ENCODE results near the gene HBG1. TPM values are rescaled to one million over a fixed set of nuclear protein-coding genes. Genes with fewer than 3 reads are reported as not detected.
"Not testable (repeated sequence)": the region's sequence is repeated elsewhere in the genome, so short reads cannot be mapped to it uniquely, and the experiment has no call there.

The HBG1 gene
- total RNA-seq, 1 donor from 2014 or later: not detected

DNA sequence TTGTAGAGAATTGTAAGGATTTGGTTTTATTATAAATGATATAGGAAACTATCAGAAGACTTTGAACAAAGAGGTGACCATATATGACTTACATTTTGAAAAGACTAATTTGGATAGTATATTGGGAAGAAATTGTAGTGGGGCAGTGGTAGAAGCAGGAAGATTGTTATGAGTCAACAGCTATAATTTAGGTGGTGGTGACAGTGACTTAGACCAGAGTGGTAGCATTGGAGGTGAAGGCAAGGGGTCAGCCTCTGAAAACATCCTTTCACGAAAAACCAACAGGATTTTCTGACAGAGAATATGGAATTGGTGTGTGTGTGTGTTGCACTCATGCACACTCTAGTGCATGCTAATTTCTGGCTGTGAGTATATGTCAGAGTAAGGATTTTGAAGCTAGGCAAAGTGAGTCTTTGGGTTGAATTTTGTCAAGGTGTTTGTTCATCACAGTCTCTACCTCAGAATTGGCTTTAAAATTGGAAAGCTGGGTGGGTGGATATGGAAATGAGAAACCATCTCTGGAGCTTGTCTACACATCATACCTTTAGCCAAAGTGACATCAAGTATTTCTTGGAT is 28.2 kb upstream of the HBG1 start:
- no peak for DNase-seq (ENCODE audit: low spot score)

DNA sequence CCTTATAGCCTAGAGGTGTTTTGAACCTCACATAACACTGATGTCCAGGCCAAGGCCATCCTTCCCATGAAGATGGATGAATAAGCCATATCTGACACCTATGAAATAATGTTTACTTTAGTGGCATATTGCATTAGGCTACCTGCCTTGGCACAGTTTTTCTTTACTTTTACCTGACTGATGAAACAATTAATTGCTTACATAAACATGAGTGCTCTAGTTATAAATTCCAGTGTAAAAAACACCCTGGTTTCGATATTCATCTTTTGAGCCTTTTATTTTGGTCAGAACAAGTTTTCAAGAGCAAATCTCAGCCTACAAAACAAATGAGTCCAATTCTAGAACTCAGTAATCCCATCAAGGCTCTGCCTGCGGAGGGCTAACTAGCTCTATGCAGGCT is 27.0 kb upstream of the HBG1 start:
- no peak for DNase-seq (ENCODE audit: low spot score)

DNA sequence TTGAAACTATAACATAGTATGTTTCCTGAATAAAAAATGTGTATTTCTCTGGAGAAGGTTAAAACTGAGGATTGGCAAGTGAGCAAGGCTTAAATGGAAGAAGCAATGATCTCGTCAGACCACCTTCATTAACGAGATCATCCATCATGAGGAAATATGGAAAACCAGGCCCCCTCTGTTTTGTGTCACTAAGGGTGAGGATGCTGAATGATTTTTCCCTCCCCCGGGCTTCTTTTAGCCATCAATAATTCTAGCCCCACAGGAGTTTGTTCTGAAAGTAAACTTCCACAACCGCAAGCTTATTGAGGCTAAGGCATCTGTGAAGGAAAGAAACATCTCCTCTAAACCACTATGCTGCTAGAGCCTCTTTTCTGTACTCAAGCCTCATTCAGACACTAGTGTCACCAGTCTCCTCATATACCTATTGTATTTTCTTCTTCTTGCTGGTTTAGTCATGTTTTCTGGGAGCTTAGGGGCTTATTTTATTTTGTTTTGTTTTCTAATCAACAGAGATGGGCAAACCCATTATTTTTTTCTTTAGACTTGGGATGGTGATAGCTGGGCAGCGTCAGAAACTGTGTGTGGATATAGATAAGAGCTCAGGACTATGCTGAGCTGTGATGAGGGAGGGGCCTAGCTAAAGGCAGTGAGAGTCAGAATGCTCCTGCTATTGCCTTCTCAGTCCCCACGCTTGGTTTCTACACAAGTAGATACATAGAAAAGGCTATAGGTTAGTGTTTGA is 25.9 kb upstream of the HBG1 start:
- DNase-seq (ENCODE audit: low spot score): no peak

DNA sequence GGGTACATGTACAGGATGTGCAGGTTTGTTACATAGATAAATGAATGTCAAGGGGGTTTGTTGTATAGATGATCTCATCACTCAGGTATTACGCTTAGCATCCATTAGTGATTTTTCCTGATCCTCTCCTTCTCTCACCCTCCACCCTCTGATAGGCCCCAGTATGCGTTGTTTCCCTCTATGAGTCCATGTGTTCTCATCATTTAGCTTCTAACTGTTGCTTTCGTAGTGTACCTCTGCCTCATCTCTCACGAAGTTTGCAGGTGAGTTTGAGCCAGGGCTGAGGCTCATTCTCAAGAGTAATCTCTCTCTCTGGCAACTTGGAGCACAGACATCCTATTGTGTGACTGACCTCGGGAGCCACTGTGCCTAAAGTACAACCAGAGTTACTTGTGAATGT is 24.7 kb upstream of the HBG1 start:
- no peak for DNase-seq (ENCODE audit: low spot score)

DNA sequence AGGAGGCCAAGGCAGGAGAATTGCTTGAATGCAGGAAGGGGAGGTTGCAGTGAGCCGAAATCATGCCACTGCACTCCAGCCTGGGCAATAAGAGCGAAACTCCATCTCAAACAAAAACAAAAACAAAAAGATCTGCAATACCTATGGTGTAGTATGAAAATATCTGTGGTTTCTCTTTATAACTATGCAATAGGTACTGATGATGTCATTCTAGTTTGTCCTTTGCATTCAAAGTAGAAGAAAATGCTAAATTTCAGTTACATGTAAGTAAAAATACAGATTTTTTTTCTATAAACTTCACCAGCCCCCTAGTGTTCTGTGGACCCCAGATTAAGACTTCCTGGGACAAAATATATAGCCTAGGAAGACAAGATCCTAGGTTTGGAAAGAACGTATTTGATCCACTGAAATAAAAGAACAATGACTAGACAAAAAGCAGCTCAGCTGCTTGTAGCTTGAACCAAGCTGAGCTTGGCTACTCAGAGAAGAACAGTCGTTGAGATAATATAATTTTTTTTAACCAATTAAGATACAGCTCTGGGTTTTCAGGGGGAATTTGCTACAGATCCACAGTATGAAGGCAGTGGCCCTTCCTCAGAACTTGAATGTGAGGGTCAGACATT is 22.8 kb upstream of the HBG1 start:
- no peak for DNase-seq (ENCODE audit: low spot score)

DNA sequence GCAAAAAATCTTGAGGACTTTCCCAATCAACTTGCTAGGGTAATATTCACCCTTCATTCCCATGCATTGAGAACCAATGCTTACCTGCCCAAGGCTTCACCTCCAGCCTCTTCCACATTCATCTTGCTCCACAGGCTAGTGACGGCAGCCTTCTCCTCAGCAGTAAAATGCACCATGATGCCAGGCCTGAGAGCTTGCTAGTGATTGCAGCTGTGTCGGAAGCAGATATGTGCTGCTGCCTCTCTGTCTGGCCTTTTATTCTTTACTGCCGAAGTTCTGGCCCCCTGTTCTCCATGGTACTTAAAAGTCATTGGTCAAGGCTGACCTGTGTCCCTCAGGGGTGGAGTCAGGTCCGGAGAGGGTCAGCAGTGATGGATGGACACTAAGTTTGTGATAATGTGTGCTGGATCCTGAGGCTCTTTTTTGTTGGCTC is 20.1 kb upstream of the HBG1 start, which contains the start of gene HBE1:
TSS of gene HBE1 (minus strand) at position 231 of the 433 bp plus-strand sequence. CDS start at position 176, 55 bp downstream.
- no peak for DNase-seq (ENCODE audit: low spot score)

DNA sequence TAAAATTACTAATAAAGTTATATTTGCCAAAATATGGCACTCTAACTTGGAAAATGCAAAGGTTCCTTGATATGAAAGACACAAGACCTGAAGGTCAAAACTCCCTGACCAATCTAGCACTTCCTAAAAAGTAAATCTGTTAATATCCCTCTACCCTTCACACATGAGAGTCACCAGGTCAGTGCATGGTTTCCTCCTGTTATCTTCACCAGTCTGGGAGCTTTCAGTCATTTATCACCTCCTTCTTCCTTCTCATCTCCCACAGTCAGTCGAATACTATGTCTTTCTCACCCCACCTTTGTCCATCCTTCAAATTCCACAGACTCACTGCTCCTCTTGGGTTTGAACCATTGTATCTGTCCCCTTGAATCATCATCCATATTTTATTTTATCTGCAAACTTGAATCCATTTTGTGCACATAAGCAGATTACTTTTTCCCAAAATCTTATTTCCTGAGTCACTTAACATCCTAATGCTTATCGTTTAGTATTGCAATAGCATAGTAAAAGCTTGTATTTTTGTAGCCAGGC is 17.4 kb upstream of the HBG1 start:
- DNase-seq (ENCODE audit: low spot score): no peak

DNA sequence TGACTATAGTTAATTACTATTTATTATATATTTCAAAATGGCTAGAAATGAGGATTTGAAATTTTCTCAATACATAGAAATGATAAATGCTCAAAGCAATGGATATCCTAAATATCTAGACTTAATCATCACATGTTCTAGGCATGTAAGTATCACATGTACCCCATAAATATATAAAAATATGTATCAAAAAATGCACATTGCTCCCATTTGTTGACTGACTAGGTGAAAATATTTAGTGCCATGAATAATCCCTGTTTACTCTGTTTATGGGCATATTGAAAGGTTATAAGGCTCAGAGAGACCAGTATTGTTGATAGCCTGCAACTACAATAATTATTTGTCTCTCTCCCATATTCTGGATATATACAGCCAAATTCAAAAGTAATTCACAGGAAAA is 17.0 kb upstream of the HBG1 start:
- no peak for DNase-seq (ENCODE audit: low spot score)

DNA sequence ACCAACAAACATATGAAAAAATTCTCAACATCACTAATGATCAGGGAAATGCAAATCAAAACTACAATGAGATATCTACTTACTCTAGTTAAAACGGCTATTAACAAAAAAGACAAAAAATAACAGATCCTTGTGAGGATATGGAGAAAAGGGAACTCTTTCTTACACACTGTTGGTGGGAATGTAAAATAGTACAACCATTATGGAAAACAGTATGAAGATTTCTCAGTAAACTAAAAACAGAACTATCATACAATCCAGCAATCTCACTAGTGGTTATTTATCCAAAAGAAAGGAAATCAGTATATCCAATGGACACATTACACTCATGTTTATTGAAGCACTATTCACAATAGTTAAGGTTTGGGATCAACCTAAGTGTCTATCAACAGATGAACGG is 16.2 kb upstream of the HBG1 start:
- no peak for DNase-seq (ENCODE audit: low spot score)

DNA sequence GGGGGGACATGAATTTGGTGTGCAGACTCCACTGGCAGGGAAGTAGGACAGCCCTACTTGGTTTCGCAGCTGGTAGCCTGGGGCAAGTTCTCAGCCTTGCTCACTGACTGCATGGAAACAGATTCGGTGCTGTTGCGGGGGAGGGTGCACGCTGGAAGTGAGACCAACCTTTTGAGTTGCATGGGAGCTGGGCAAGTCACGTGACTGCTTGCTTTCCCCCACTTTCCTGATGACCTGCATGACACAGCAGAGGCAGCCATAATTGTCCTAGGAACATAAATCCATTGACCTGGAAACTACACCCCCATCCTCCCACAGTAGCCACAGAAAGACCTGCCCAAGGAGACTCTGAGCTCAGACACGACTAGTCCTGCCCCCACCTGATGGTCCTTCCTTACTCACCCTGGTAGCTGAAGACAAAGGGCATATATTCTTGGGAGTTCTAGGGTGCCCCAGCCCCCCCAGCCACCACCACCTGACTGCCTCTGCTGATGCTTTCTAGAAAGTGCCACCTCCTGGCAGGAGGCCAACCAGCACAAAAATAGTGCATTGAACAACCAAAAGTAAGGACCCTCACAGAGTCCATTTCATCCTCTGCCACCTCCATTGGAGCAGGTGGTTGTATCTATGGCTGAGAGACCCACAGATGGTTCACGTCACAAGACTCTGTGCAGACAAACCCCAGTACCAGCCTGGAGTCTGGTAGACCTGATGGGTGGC is 9.0 kb upstream of the HBG1 start:
- no peak for DNase-seq (ENCODE audit: low spot score)

DNA sequence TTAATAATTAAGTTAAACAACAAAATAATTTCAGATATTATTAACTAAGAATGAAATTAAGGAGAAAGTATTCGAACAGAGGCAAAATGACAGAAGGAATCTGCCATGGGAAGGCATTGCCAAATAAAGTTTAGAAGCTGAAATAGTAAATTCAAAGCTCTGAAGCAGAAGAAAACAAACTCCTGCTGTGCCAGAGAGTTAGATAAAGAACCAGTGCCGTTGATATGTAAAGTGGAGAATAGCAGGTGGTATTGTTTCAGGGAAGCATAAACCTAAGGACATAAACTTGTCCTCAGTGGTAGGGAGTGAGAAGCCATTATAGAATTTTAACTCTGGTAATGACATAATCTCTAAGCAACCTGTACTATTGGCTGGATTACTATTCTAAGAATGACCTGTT is 7.6 kb upstream of the HBG1 start:
- no peak for DNase-seq (ENCODE audit: low spot score)

DNA sequence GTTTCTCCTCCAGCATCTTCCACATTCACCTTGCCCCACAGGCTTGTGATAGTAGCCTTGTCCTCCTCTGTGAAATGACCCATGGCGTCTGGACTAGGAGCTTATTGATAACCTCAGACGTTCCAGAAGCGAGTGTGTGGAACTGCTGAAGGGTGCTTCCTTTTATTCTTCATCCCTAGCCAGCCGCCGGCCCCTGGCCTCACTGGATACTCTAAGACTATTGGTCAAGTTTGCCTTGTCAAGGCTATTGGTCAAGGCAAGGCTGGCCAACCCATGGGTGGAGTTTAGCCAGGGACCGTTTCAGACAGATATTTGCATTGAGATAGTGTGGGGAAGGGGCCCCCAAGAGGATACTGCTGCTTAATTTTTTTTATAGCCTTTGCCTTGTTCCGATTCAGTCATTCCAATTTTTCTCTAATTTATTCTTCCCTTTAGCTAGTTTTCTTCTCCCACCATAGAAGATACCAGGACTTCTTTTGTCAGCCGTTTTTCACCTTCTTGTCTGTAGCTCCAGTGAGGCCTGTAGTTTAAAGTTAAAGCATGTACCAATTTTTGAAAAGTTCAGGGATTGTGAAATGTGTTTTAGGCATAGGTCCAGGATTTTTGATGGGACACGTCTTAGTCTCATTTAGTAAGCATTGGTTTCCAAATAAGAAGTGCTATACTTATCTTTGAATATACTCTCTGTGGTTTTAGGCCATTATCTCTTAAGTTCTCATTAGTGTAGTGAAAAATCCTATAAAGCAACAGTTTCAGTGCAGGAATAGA is 5.2 kb upstream of the HBG1 start, which contains the start of gene HBG2:
TSS of gene HBG2 (minus strand) at position 136 of the 768 bp plus-strand sequence. CDS start at position 83, 53 bp downstream.
- not testable (repeated sequence) for DNase-seq (ENCODE audit: low spot score)

DNA sequence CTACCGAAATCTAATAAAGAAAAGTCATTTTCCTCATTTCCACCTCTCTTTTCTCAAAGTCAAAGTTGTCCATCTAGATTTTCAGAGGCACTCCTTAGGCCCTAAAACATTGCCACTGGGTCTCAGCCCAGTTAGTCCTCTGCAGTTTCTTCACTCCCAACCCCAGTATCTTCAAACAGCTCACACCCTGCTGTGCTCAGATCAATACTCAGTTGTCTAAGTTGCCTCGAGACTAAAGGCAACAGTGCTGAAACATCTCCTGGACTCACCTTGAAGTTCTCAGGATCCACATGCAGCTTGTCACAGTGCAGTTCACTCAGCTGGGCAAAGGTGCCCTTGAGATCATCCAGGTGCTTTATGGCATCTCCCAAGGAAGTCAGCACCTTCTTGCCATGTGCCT is 4.4 kb upstream of the HBG1 start:
- not testable (repeated sequence) for DNase-seq (ENCODE audit: low spot score)

DNA sequence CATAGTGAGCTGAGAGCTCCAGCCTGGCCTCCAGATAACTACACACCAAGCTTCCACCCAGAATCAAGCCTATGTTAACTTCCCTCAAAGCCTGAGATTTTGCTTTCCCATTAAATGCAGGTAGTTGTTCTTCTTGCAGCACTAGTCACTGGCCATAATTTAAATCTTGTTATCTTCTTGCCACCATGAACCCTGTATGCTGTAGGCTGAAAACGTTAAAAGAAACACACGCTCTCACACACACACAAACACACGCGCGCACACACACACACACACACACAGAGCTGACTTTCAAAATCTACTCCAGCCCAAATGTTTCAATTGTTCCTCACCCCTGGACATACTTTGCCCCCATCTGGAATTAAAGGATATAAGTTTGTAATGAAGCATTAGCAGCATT is 3.8 kb upstream of the HBG1 start:
- DNase-seq (ENCODE audit: low spot score): not testable (repeated sequence)

DNA sequence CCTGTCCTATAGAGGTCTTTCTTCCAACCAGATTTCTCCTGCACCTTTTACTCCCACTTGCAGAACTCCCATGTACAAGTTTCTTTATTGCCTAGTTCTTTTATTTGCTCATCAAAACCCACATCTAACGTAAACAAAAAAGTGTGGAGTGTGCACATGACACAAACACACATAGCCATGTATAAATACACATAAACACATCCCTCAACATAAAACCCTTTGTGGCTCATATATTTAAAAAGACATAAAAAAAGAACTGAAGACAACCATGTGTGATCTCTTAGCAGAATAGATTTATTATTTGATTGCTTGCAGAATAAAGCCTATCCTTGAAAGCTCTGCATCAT is 3.2 kb upstream of the HBG1 start:
- DNase-seq (ENCODE audit: low spot score): no peak

DNA sequence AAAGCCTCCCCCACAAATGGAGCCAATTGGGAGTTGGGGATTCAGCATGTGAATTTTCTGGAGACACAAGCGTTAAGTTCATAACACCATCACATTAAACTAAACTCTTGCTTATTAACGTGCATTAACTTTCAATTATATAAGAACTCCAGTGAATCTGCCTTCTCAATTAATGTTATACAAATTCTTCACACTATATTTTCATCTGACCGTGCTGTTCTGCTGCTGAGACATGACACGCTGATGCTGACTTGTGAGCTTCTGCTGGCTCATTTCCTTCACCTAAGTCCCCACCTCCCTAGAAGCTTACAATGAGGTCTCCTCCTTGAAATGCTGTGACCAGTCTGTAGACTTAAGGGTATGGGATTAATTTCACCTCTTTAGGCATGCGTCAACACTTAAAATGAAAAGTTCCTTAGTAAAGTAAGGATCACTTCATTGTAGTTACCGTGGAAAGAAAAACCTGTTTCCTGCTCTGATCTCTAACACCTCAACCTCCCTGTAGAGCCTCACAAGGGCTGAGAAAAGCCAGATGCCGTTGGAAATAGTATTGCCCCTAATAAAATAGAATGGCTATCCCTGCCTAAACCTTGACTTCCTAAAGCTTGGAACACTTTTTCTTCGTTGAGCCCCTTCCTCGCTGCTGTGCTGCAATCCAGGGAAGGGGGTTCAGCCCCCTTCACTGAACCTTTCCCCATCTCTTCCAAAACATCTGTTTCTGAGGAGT is 2.7 kb upstream of the HBG1 start:
- no peak for DNase-seq (ENCODE audit: low spot score)

DNA sequence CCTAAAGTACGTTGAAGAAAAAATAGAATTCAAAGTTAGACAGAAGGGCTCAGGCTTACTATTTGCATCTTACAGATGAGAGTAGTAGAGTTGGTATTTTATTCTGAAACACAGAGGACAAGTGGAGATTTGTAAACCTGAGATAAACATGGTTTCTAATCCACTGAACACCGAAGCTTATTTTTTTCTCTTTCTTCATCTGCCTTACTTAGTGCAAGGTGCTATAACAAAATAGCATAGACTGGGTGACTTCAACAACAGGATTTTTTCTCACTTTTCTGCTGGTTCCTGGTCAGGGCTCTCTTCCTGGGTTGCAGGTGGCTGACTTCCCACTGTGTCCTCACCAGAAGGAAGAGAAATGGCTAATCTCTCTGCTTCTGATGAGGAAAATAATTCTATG is 2.1 kb upstream of the HBG1 start:
- DNase-seq (ENCODE audit: low spot score): no peak

DNA sequence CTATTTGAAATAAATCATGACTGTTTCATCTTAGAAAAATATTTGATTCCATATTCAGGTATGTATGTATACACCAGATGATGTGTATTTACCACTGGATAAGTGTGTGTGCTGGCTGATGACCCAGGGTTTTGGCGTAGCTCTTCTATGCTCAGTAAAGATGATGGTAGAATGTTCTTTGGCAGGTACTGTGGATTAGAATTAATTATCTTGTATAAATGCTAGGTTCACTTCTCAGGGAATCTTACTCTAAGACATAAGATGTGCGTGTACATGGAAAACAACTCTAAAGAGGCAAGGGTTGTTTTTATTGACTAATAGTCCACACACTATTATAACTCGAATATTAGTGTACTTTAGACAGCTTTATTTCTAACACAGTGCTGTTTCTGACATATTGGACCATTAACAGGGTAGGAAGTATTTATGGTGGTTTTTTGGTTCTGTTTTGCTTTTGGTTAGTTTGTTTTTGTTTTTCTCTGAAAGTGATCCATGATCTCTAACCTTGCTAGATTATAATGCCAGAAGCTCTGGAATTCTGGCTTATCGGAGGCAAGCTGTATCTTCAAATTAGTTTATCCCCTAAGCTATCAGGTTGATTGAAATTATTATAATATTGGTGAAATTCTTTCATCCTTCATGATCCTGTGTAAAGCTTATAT is 1.0 kb upstream of the HBG1 start:
- DNase-seq (ENCODE audit: low spot score): no peak

DNA sequence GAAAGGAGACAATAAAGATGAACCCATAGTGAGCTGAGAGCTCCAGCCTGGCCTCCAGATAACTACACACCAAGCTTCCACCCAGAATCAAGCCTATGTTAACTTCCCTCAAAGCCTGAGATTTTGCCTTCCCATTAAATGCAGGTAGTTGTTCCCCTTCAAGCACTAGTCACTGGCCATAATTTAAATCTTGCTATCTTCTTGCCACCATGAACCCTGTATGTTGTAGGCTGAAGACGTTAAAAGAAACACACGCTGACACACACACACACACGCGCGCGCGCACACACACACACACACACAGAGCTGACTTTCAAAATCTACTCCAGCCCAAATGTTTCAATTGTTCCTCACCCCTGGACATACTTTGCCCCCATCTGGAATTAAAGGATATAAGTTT is 1.2 kb downstream of the HBG1 start:
- DNase-seq (ENCODE audit: low spot score): not testable (repeated sequence)

Data from mesenteric fat pad (tissue), 1 donor.